Measurements from ENCODE around the gene RNPEPL1.

The RNPEPL1 gene

DNA sequence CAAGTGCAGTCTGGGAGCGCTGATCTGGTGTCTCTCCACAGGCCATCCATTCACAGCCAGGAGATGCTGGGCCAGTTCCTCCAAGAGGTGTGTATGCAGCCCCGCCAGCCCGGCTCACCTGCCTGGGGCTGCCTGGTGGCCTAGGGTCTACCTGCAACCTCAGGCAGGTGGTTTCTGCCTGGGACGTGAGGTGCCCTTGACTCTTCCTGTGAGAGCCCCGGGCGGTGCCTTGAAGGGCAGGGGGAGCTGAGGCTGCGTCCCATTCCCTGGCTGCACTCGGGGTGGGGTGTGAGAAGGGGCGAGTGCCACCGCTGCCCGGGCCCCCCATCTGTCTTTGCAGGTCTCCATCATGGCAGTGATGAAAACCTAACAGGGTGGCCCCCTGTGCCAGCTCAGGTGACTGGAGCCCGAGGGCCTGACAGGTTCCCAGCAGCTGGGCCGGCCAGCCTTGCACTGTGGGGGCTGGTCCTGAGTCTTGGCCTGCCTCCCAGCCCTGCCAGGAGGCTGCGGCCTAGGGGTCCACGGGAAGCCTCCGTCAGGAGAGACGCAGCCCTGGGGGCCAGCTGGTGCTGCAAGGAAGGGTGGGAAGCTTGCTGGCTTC is 30.1 kb downstream of the RNPEPL1 start:
- Mint-ChIP-seq H3K4me1 (ENCODE audit: low read depth in 2 of 2) (peaks cover 0 to 8% of the 10 kb centered on the region in 2 donors), H3K36me3 (ENCODE audit: insufficient read depth) (peaks cover 9% of the 10 kb centered on the region), H3K27ac (peak overlapping the region; percentile 62 to 77), H3K27me3 (no peaks in the 10 kb centered on the region), H3K4me3 (no peak overlapping the region), H3K9me3 (no peaks in the 10 kb centered on the region)
- ATAC-seq (replicated peaks), result no peak
- no peak for DNase-seq

- H3K4me1 Mint-ChIP-seq (ENCODE audit: low read depth in 2 of 2), result peaks cover 0 to 6% of the 10 kb centered on the region in 2 donors
- peak overlapping the region; percentile 62 to 77 for H3K27ac Mint-ChIP-seq
- DNase-seq (no peak), ATAC-seq (replicated peaks) (no peak)
- no peaks in the 10 kb centered on the region for H3K9me3 Mint-ChIP-seq
- H3K4me3 Mint-ChIP-seq, result no peak overlapping the region
- peaks cover 7% of the 10 kb centered on the region for H3K36me3 Mint-ChIP-seq (ENCODE audit: insufficient read depth)
- H3K27me3 Mint-ChIP-seq, result no peaks in the 10 kb centered on the region
These were observed 30.9 kb downstream of the RNPEPL1 start for GRCh38 chr2:240599141-240599583.

- peaks cover 0 to 6% of the 10 kb centered on the region in 2 donors for H3K4me1 Mint-ChIP-seq (ENCODE audit: low read depth in 2 of 2)
- H3K4me3 Mint-ChIP-seq, result no peak overlapping the region
- no peak for DNase-seq
- peaks cover 10% of the 10 kb centered on the region for H3K36me3 Mint-ChIP-seq (ENCODE audit: insufficient read depth)
- ATAC-seq (replicated peaks), result no peak
- peak overlapping the region; percentile 38 to 62 for H3K27ac Mint-ChIP-seq
- H3K27me3 Mint-ChIP-seq, result no peaks in the 10 kb centered on the region
- no peaks in the 10 kb centered on the region for H3K9me3 Mint-ChIP-seq
These were observed 32.2 kb downstream of the RNPEPL1 start for GRCh38 chr2:240600451-240600961.

GRCh38 chr2:240601061-240601830 is 33.0 kb downstream of the RNPEPL1 start:
- no peak overlapping the region for H3K4me3 Mint-ChIP-seq
- no peak for DNase-seq
- H3K36me3 Mint-ChIP-seq (ENCODE audit: insufficient read depth), result peaks cover 10% of the 10 kb centered on the region
- peak overlapping the region in 1 of 2 donors; percentile 57 for H3K27ac Mint-ChIP-seq
- peaks cover 0 to 1% of the 10 kb centered on the region in 2 donors for H3K4me1 Mint-ChIP-seq (ENCODE audit: low read depth in 2 of 2)
- ATAC-seq (replicated peaks), result no peak
- no peaks in the 10 kb centered on the region for H3K9me3 Mint-ChIP-seq
- no peaks in the 10 kb centered on the region for H3K27me3 Mint-ChIP-seq

DNA sequence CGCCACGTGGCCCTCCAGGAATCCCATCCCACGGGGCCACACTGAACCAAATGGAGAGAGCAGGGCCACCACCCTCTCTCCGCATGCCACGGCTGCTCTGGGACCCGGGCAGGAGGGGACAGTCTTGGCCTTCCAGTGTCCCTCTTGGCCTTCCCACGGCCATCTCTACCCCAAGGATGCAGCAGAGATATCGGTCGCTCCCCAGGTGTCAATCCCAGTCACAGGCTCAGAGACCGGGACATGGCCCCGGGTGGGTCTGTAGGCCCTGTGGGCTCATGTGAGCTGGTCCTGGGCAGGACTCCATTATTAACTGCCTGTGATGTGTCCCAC is 33.5 kb downstream of the RNPEPL1 start:
- Mint-ChIP-seq H3K9me3 (no peaks in the 10 kb centered on the region), H3K4me3 (no peak overlapping the region), H3K27ac (peak overlapping the region in 1 of 2 donors; percentile 57), H3K27me3 (no peaks in the 10 kb centered on the region), H3K36me3 (ENCODE audit: insufficient read depth) (peaks cover 10% of the 10 kb centered on the region), H3K4me1 (ENCODE audit: low read depth in 2 of 2) (peaks cover 0 to 1% of the 10 kb centered on the region in 2 donors)
- DNase-seq (no peak), ATAC-seq (replicated peaks) (no peak)

- H3K9me3 Mint-ChIP-seq, result no peaks in the 10 kb centered on the region
- no peak for ATAC-seq (replicated peaks)
- peaks cover 10% of the 10 kb centered on the region for H3K36me3 Mint-ChIP-seq (ENCODE audit: insufficient read depth)
- H3K27me3 Mint-ChIP-seq, result no peaks in the 10 kb centered on the region
- H3K4me3 Mint-ChIP-seq, result no peak overlapping the region
- DNase-seq, result no peak
- peak overlapping the region in 1 of 2 donors; percentile 57 for H3K27ac Mint-ChIP-seq
- H3K4me1 Mint-ChIP-seq (ENCODE audit: low read depth in 2 of 2), result peaks cover under 1 to 1% of the 10 kb centered on the region in 2 donors
These were observed 34.2 kb downstream of the RNPEPL1 start for GRCh38 chr2:240602266-240603050.

- Mint-ChIP-seq H3K4me3 (no peak overlapping the region), H3K4me1 (ENCODE audit: low read depth in 2 of 2) (peaks cover 1 to 8% of the 10 kb centered on the region in 2 donors), H3K27me3 (no peaks in the 10 kb centered on the region), H3K27ac (peak overlapping the region in 1 of 2 donors; percentile 55), H3K9me3 (no peaks in the 10 kb centered on the region), H3K36me3 (ENCODE audit: insufficient read depth) (peaks cover 10% of the 10 kb centered on the region)
- no peak for ATAC-seq (replicated peaks)
- no peak for DNase-seq
These were observed 35.0 kb downstream of the RNPEPL1 start for GRCh38 chr2:240603081-240603835.

DNA sequence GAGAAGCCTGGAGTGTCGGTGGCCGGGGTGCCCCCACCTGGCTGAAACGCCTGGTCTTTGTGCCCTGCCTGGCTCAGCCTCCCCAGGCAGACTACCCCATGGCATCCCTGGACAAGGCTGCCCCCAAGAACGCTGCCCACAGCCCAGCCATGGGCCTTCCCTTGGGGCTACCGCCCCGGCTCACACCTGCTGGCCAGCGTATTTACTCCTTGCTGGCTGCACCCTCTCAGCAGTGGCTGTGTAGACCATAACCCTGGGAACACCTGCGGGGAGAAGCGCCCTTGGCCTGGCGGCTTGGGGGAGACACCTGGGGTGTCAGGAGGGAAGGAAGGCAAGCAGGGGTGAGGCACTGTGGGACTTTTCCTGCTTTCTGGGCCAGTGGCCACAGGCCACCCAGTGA is 35.6 kb downstream of the RNPEPL1 start:
- Mint-ChIP-seq H3K9me3 (no peaks in the 10 kb centered on the region), H3K4me1 (ENCODE audit: low read depth in 2 of 2) (peaks cover 1 to 8% of the 10 kb centered on the region in 2 donors), H3K27ac (peak overlapping the region in 1 of 2 donors; percentile 56), H3K27me3 (no peaks in the 10 kb centered on the region), H3K4me3 (no peak overlapping the region), H3K36me3 (ENCODE audit: insufficient read depth) (peaks cover 10% of the 10 kb centered on the region)
- DNase-seq (no peak), ATAC-seq (replicated peaks) (no peak)

GRCh38 chr2:240604291-240604938 is 36.1 kb downstream of the RNPEPL1 start:
- Mint-ChIP-seq H3K4me3 (no peak overlapping the region), H3K4me1 (ENCODE audit: low read depth in 2 of 2) (peaks cover 1 to 8% of the 10 kb centered on the region in 2 donors), H3K27ac (peak overlapping the region; percentile 25 to 56), H3K36me3 (ENCODE audit: insufficient read depth) (peaks cover 10% of the 10 kb centered on the region), H3K27me3 (no peaks in the 10 kb centered on the region), H3K9me3 (no peaks in the 10 kb centered on the region)
- no peak for ATAC-seq (replicated peaks)
- no peak for DNase-seq

DNA sequence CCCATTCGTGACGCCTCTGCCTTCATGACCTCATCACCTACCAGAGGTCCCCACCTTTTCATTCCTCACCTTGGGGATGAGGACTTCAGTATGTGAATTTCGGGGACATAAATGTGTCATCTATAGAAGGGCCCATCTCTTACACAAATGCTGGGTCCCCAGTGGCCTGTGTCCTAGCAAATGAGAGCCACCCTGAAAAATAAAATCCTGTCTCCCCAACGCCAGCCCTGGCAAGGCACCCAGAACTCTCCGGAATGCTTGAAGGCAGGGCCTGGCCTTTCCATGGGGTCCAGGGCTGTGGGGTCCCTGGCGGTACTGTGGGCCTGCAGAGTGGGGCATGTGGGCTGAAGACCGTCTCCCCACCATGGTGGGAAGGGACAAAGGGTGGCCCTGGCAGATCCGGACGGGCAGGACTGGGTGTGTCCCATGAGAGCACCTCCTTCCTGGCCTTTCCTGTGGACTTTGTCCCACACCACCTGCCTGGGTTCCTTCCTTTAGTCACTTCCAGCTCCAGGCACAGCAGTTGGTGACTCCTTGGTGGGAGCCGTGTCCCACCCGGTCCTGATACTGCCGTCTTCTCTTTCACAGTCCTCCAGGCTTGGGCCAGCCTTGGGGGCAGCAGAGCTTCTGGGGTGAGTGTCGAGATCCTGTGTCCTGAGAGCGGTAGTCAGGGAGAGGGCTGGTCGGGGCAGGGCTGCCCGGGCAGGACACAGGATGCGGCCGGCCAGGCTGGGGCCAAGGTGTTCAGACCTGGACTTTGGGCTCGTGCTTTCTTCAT is 36.8 kb downstream of the RNPEPL1 start:
- peak overlapping the region; percentile 25 to 56 for H3K27ac Mint-ChIP-seq
- H3K4me1 Mint-ChIP-seq (ENCODE audit: low read depth in 2 of 2), result peaks cover 1 to 8% of the 10 kb centered on the region in 2 donors
- no peak overlapping the region for H3K4me3 Mint-ChIP-seq
- no peak for DNase-seq
- no peaks in the 10 kb centered on the region for H3K9me3 Mint-ChIP-seq
- no peak for ATAC-seq (replicated peaks)
- peaks cover 10% of the 10 kb centered on the region for H3K36me3 Mint-ChIP-seq (ENCODE audit: insufficient read depth)
- no peaks in the 10 kb centered on the region for H3K27me3 Mint-ChIP-seq

GRCh38 chr2:240605867-240606743 is 37.8 kb downstream of the RNPEPL1 start:
- Mint-ChIP-seq H3K27me3 (no peaks in the 10 kb centered on the region), H3K9me3 (no peaks in the 10 kb centered on the region), H3K4me3 (no peak overlapping the region), H3K36me3 (ENCODE audit: insufficient read depth) (peaks cover 10% of the 10 kb centered on the region), H3K4me1 (ENCODE audit: low read depth in 2 of 2) (peaks cover 1 to 8% of the 10 kb centered on the region in 2 donors), H3K27ac (peak overlapping the region; percentile 25 to 44)
- DNase-seq, result no peak
- ATAC-seq (replicated peaks), result no peak

Measured in effector memory CD8-positive, alpha-beta T cell (primary cell).